ENCODE measurements around the gene PSMC1.

DNA sequence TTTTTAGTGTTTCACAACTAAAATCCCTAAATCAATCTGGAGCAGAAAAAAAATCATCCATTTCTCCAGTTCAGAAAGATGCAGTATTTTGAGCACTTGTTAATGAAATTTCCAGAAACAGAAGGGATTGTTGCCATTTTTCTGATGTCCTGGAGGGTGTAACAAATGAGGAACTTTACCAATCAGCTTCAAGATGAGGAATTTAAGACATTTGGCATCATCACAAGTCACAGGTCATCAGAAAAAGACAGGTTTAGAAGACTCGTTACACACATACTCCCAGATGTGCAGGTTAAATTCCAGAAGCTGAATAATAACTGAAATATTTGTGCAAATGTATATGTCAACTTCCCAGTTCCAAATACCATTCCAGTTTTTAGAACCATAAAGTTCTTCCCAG, 482 bp upstream of the PSMC1 start:
- TF ChIP-seq CTCF (IDR thresholded peaks at IDR 0.05) = no peak
- no peak for TF ChIP-seq POLR2A (IDR thresholded peaks at IDR 0.05)

All from thyroid gland (tissue), 4 donors.